SK-N-SH (cell line): ENCODE results near the gene SLC26A1. TPM values are rescaled to one million over a fixed set of nuclear protein-coding genes. Genes with fewer than 3 reads are reported as not detected.

Source experiments
- CTCF ChIP-seq: fragments of 200-600 bp; sonication (generic); IDR thresholded peaks from 2 replicates; pipeline ENCODE4 v1.6.1; 2017; ENCODE audit warnings: antibody characterized with exemption, mild to moderate bottlenecking, moderate library complexity
- ELF1 ChIP-seq: IDR thresholded peaks from 2 replicates; pipeline ENCODE4 v1.4.0; 2012
- EP300 ChIP-seq, 2 experiments: IDR thresholded peaks; 2 replicates each; pipeline versions ENCODE4 v1.4.0 to v1.6.1; 2012; ENCODE audit warnings: borderline replicate concordance in 1 of 2, low read depth in 1 of 2, low read length in 1 of 2
- FOSL2 ChIP-seq: IDR thresholded peaks from 2 replicates; pipeline ENCODE4 v1.4.0; 2012; ENCODE audit warnings: low read depth, mild to moderate bottlenecking, moderate library complexity, borderline replicate concordance
- FOXM1 ChIP-seq: IDR thresholded peaks from 2 replicates; pipeline ENCODE4 v1.4.0; 2012; ENCODE audit warnings: low read depth, mild to moderate bottlenecking
- GATA2 ChIP-seq: sonication (generic); formaldehyde crosslinking; IDR thresholded peaks from 2 replicates; pipeline ENCODE4 v1.5.0; 2020; ENCODE audit warnings: mild to moderate bottlenecking, missing genetic modification reagents
- JUND ChIP-seq: IDR thresholded peaks from 2 replicates; pipeline ENCODE4 v1.4.0; 2012
- MAX ChIP-seq: IDR thresholded peaks from 2 replicates; pipeline ENCODE4 v1.4.0; 2012; ENCODE audit warnings: low read depth
- NFIC ChIP-seq: IDR thresholded peaks from 2 replicates; pipeline ENCODE4 v1.4.0; 2012; ENCODE audit warnings: borderline replicate concordance
- NRF1 ChIP-seq: IDR thresholded peaks from 2 replicates; pipeline ENCODE4 v1.6.1; 2012; ENCODE audit warnings: low read depth, mild to moderate bottlenecking, low read length
- PBX3 ChIP-seq: IDR thresholded peaks from 2 replicates; pipeline ENCODE4; 2012
- RAD21 ChIP-seq: IDR thresholded peaks from 2 replicates; pipeline ENCODE4 v1.6.1; 2012; ENCODE audit warnings: mild to moderate bottlenecking, low read length
- RCOR1 ChIP-seq: fragments of 150-350 bp; IDR thresholded peaks from 2 replicates; pipeline ENCODE4 v1.6.1; 2017; ENCODE audit warnings: antibody characterized with exemption, low read length
- REST ChIP-seq: IDR thresholded peaks from 2 replicates; pipeline ENCODE4 v1.6.1; 2012; ENCODE audit warnings: mild to moderate bottlenecking, low read depth, low read length, moderate library complexity
- RXRA ChIP-seq: IDR thresholded peaks from 2 replicates; pipeline ENCODE4 v1.4.0; 2012; ENCODE audit warnings: low read depth, mild to moderate bottlenecking, borderline replicate concordance
- SMC3 ChIP-seq: IDR thresholded peaks from 2 replicates; pipeline ENCODE4 v1.6.1; 2012; ENCODE audit warnings: low read depth, low read length, improper control_type of control experiment
- TAF1 ChIP-seq: IDR thresholded peaks from 2 replicates; pipeline ENCODE4 v1.6.1; 2012; ENCODE audit warnings: low read depth, mild to moderate bottlenecking, low read length, moderate library complexity, borderline replicate concordance
- TCF12 ChIP-seq: IDR thresholded peaks from 2 replicates; pipeline ENCODE4 v1.4.0; 2012
- TEAD4 ChIP-seq: IDR thresholded peaks from 2 replicates; pipeline ENCODE4 v1.4.0; 2012; ENCODE audit warnings: mild to moderate bottlenecking, borderline replicate concordance; ENCODE audit not compliant: insufficient read depth
- USF1 ChIP-seq: IDR thresholded peaks from 2 replicates; pipeline ENCODE4 v1.4.0; 2012; ENCODE audit warnings: low read depth, borderline replicate concordance
- YY1 ChIP-seq: IDR thresholded peaks from 2 replicates; pipeline ENCODE4 v1.4.0; 2012; ENCODE audit warnings: low read depth, mild to moderate bottlenecking
- polyA plus RNA-seq, 3 experiments: library from polyadenylated mRNA; depleted of rRNA; stranded (reverse); fragments of >200 nt; gene quantifications; 2 replicates each; pipeline ENCODE4 v1.2.3, GENCODE V29; 2012

SLC26A1 gene
- polyA plus RNA-seq, 1 of the 3 experiments (the other 2 are of a cell fraction): 0.05 TPM

- TF ChIP-seq CTCF (peak; percentile 58), MAX (peak; percentile 87), GATA2 (CRISPR knock-in tag) (no peak), TCF12 (no peak), TAF1 (0 out of 2 replicates have a peak, but pooled peaks have one; percentile 33), FOSL2 (no peak), USF1 (peak; percentile 90), JUND (no peak), RAD21 (peak; percentile 66), NFIC (no peak), RCOR1 (no peak), RXRA (no peak), ELF1 (no peak), TEAD4 (no peak), YY1 (no peak), NRF1 (0 out of 2 replicates have a peak, but pooled peaks have one; percentile 1), PBX3 (no peak), SMC3 (peak; percentile 31; the same call in 1 of the 2 replicates), REST (no peak), FOXM1 (no peak), EP300 (IDR thresholded peaks at IDR 0.05; ENCODE audit: borderline replicate concordance in 1 of 2, low read depth in 1 of 2, low read length in 1 of 2) (no peak)
- TF ChIP-seq, all 33 proteins: peak for 12
These were observed 6.2 kb downstream of the SLC26A1 start, which contains the start of gene IDUA (continued) for GRCh38 chr4:986879-987623.
